ENCODE data around the gene SEMA6D.
A peak's percentile ranks its signal among the peaks of the same experiment; 100 is the strongest.

Gene SEMA6D

GRCh38 chr15:47814620-47815019, 97.3 kb downstream of the SEMA6D start:
- no peak for DNase-seq (ENCODE audit: low read depth)
- no peak overlapping the region for H3K4me3 ChIP-seq (ENCODE audit: low read length)
- no peak for TF ChIP-seq CTCF (IDR thresholded peaks at IDR 0.05; ENCODE audit: insufficient read depth, low read depth, low read length, missing control alignments)

- H3K4me3 ChIP-seq (ENCODE audit: low read length), result no peak overlapping the region
- no peak for TF ChIP-seq CTCF (IDR thresholded peaks at IDR 0.05; ENCODE audit: insufficient read depth, low read depth, low read length, missing control alignments)
- no peak for DNase-seq (ENCODE audit: low read depth)
Measured at GRCh38 chr15:47817969-47818548, 100.8 kb downstream of the SEMA6D start.

GRCh38 chr15:47819158-47819557, 101.9 kb downstream of the SEMA6D start:
- no peak for TF ChIP-seq CTCF (IDR thresholded peaks at IDR 0.05; ENCODE audit: insufficient read depth, low read depth, low read length, missing control alignments)
- no peak overlapping the region for H3K4me3 ChIP-seq (ENCODE audit: low read length)
- no peak for DNase-seq (ENCODE audit: low read depth)

- H3K4me3 ChIP-seq (ENCODE audit: low read length), result no peak overlapping the region
- TF ChIP-seq CTCF (IDR thresholded peaks at IDR 0.05; ENCODE audit: insufficient read depth, low read depth, low read length, missing control alignments), result no peak
- peak; percentile 90 for DNase-seq (ENCODE audit: low read depth)
Measured at GRCh38 chr15:47820057-47820746, 102.9 kb downstream of the SEMA6D start.

GRCh38 chr15:47820747-47821319, 103.5 kb downstream of the SEMA6D start:
- no peak overlapping the region for H3K4me3 ChIP-seq (ENCODE audit: low read length)
- DNase-seq (ENCODE audit: low read depth), result peak; percentile 91
- TF ChIP-seq CTCF (IDR thresholded peaks at IDR 0.05; ENCODE audit: insufficient read depth, low read depth, low read length, missing control alignments), result no peak

- H3K4me3 ChIP-seq (ENCODE audit: low read length), result no peak overlapping the region
- DNase-seq (ENCODE audit: low read depth), result no peak
- no peak for TF ChIP-seq CTCF (IDR thresholded peaks at IDR 0.05; ENCODE audit: insufficient read depth, low read depth, low read length, missing control alignments)
Measured at GRCh38 chr15:47822048-47822447, 104.7 kb downstream of the SEMA6D start.
